Heart right ventricle (tissue), 16 donors: ENCODE data around the gene GRID2IP. TPM values are rescaled to one million over a fixed set of nuclear protein-coding genes. Genes with fewer than 3 reads are reported as not detected.
"Not testable (repeated sequence)": the region's sequence is repeated elsewhere in the genome, so short reads cannot be mapped to it uniquely, and the experiment has no call there.

Experiments
- ATAC-seq, 8 donors: fragments of 200-7000 bp; cut with Tn5 transposase; one replicate each; pipeline ENCODE4 v1.9.1; 2020; ENCODE audit warnings: mild to moderate bottlenecking in 8 of 8, moderate library complexity in 8 of 8, moderate number of reproducible peaks in 1 of 8
- DNase-seq, 2 donors: peaks; one replicate each; pipeline ENCODE4 v3.0.0-alpha.2; 2020
- H3K27ac ChIP-seq, 10 donors: fragments of 200-600 bp; sonication (generic) in 2 of 10; one replicate each; pipeline versions ENCODE4 v1.5.0 to v1.8.0; 2020 to 2022; ENCODE audit warnings: mild to moderate bottlenecking in 3 of 10
- H3K27me3 ChIP-seq, 7 donors: fragments of 200-600 bp; one replicate each; pipeline ENCODE4 v1.8.0; 2021 to 2022; ENCODE audit warnings: mild to moderate bottlenecking in 2 of 7
- H3K36me3 ChIP-seq, 9 donors: fragments of 200-600 bp; sonication (generic) in 1 of 9; one replicate each; pipeline versions ENCODE4 v1.5.0 to v1.8.0; 2020 to 2022; ENCODE audit warnings: mild to moderate bottlenecking in 2 of 9
- H3K4me1 ChIP-seq, 9 donors: fragments of 200-600 bp; sonication (generic) in 1 of 9; one replicate each; pipeline versions ENCODE4 v1.5.0 to v1.8.0; 2020 to 2022; ENCODE audit warnings: mild to moderate bottlenecking in 4 of 9
- H3K4me3 ChIP-seq, 10 donors: fragments of 200-600 bp; sonication (generic) in 2 of 10; one replicate each; pipeline versions ENCODE4 v1.5.0 to v1.8.0; 2020 to 2022; ENCODE audit warnings: mild to moderate bottlenecking in 7 of 10, moderate library complexity in 2 of 10
- H3K9me3 ChIP-seq, 11 donors: fragments of 200-600 bp in 10 of 11; sonication (generic) in 2 of 11; one replicate each; pipeline versions ENCODE4 v1.5.0 to v1.8.0; 2013 to 2022; ENCODE audit warnings: mild to moderate bottlenecking in 2 of 11, control low read depth in 1 of 11, moderate library complexity in 1 of 11
- CTCF ChIP-seq, 9 donors: fragments of 200-600 bp; sonication (generic) in 2 of 9; IDR thresholded peaks; one replicate each; pipeline versions ENCODE4 v1.5.0 to v1.8.0; 2021 to 2022; ENCODE audit warnings: antibody characterized with exemption in 9 of 9, mild to moderate bottlenecking in 5 of 9, moderate library complexity in 1 of 9
- WGBS, 2 donors: extraction: QIAGEN DNeasy Blood & Tissue Kit; methylation state at CpG; one replicate each; pipeline ENCODE4 v1.1.7; 2013; ENCODE audit warnings: inconsistent platforms in 1 of 2; 5-methylcytosine and 5-hydroxymethylcytosine counted together
- intact Hi-C, 10 donors: fragments of 100-400 bp; cut with DNase I; formaldehyde crosslinking; loops; one replicate each; pipeline versions ENCODE4 v1.11.1 to v1.14.2; 2022
- polyA plus RNA-seq, 2 donors: library from polyadenylated mRNA; stranded (reverse); fragments of 200-250 nt; gene quantifications; one replicate each; pipeline ENCODE4 v1.2.3, GENCODE V29; 2013
- total RNA-seq, 10 donors: library from RNA; stranded (reverse); fragmentation: NEBNext Ultra II Directional in 3 of 10; extraction: Animal tissue kit (Norgen Biotek cat#: 25700) in 3 of 10; gene quantifications; one replicate each; pipeline versions ENCODE4 v1.2.1 to v1.2.4, GENCODE V29; 2021 to 2023
- donor health status: Arrhythmogenic right ventricular cardiomyopathy.
- donor health status: ischemic (EF 13 %, LVEDD 7.1; RV severe dilation, severe dysfunction).
- donor health status: healthy with polysubstance abuse.
- donor health status: DM: no; HTN: yes; CAD: no.
- donor health status: DM: no; HTN: no; CAD: no.
- donor health status: ischemic (EF 25% LVEDD 6.9; RV normal size, moderate dysfunction).
- donor health status: ischemic (EF 25% LVEDD 5.7; RV mildly dilated, moderate dysfunction).
- donor health status: healthy.
- donor health status: DM: yes; HTN: yes; CAD: no.
- donor health status: Ischemic cardiomyopathy.
- donor health status: ischemic (EF 35%, LVEDD 5.7; RV mildly dilated, moderate dysfunction).
- donor health status: nonischemic (EF 11% LVEDD 7.7; RV severe dilation, severe dysfunction).
- donor health status: DM: yes; HTN: yes; CAD: no.
- donor health status: PGD.
- donor health status: ischemic (EF 29% LVEDD 5.4; RV normal size, mild dysfunction).
- donor health status: nonischemic (EF 23%, LVEDD 6.1; RV moderate dilation, normal function).

GRID2IP gene
- total and polyA plus RNA-seq, 12 donors = 0.01 to 0.15 (median 0.11) TPM; not detected in 9

- H3K36me3 ChIP-seq = peaks cover 0 to 73% (median 47%) of the 10 kb centered on the region in 9 donors
- no peaks in the 10 kb centered on the region for H3K9me3 ChIP-seq
- no peak for ATAC-seq
- H3K27me3 ChIP-seq = no peaks in the 10 kb centered on the region
- intact Hi-C loops = no loop called here
- 82 to 85% methylated on average over 4 of the region's 4 CpGs for WGBS, 2 donors
- no peak for TF ChIP-seq CTCF (IDR thresholded peaks at IDR 0.05)
- H3K27ac ChIP-seq = no peak overlapping the region
- no peak overlapping the region for H3K4me3 ChIP-seq
- DNase-seq = no peak
- no peaks in the 10 kb centered on the region for H3K4me1 ChIP-seq
Observed at GRCh38 chr7:6461946-6462550, 89.2 kb downstream of the GRID2IP start.

GRCh38 chr7:6460990-6461584, 90.2 kb downstream of the GRID2IP start:
- no peak for TF ChIP-seq CTCF (IDR thresholded peaks at IDR 0.05)
- WGBS, 2 donors = 93% methylated on average over 11 of the region's 11 CpGs
- intact Hi-C loops = no loop called here
- Histone ChIP-seq H3K27me3 (no peaks in the 10 kb centered on the region), H3K4me1 (no peaks in the 10 kb centered on the region), H3K4me3 (no peak overlapping the region), H3K27ac (no peak overlapping the region), H3K36me3 (peaks cover 0 to 64% (median 38%) of the 10 kb centered on the region in 9 donors), H3K9me3 (no peaks in the 10 kb centered on the region)
- DNase-seq (no peak), ATAC-seq (peak in 2 of 8 donors; percentile 13 to 27)

GRCh38 chr7:6460303-6460702, 91.0 kb downstream of the GRID2IP start:
- Histone ChIP-seq H3K4me3 (no peak overlapping the region), H3K4me1 (no peaks in the 10 kb centered on the region), H3K27ac (no peak overlapping the region), H3K27me3 (no peaks in the 10 kb centered on the region), H3K9me3 (no peaks in the 10 kb centered on the region), H3K36me3 (peaks cover 0 to 56% (median 33%) of the 10 kb centered on the region in 9 donors)
- no peak for ATAC-seq
- no peak for DNase-seq
- intact Hi-C loops = no loop called here
- TF ChIP-seq CTCF (IDR thresholded peaks at IDR 0.05) = no peak
- 84 to 85% methylated on average over 6 of the region's 6 CpGs for WGBS, 2 donors

GRCh38 chr7:6458676-6459075, 92.6 kb downstream of the GRID2IP start:
- H3K27me3 ChIP-seq = not testable (repeated sequence)

GRCh38 chr7:6453734-6454133, 97.5 kb downstream of the GRID2IP start:
- Histone ChIP-seq H3K4me3 (no peak overlapping the region), H3K9me3 (no peaks in the 10 kb centered on the region), H3K36me3 (no peaks in the 10 kb centered on the region), H3K27ac (no peak overlapping the region), H3K27me3 (no peaks in the 10 kb centered on the region), H3K4me1 (peaks cover 0 to 6% (median 0%) of the 10 kb centered on the region in 9 donors)
- intact Hi-C loops = no loop called here
- DNase-seq (no peak), ATAC-seq (no peak)
- 72 to 73% methylated on average over 4 of the region's 4 CpGs for WGBS, 2 donors
- TF ChIP-seq CTCF (IDR thresholded peaks at IDR 0.05) = no peak

More at GRCh38 chr7:6458676-6459075, 92.6 kb downstream of the GRID2IP start:
- H3K36me3 ChIP-seq = peaks cover 0 to 40% (median 24%) of the 10 kb centered on the region in 9 donors
- H3K27ac ChIP-seq, H3K4me3 ChIP-seq, intact Hi-C loops, DNase-seq, ATAC-seq, H3K4me1 ChIP-seq, H3K9me3 ChIP-seq: not testable (repeated sequence)
- WGBS, 2 donors = 89 to 95% methylated on average over 3 of the region's 3 CpGs
